ENCODE results near the gene DDO.

DDO gene

GRCh38 chr6:110358553-110359160 lies 56.7 kb downstream of the DDO start:
- H3K27ac ChIP-seq, result no peak overlapping the region
- TF ChIP-seq CTCF (conservative IDR thresholded peaks at IDR 0.05), result no peak
- no peak for TF ChIP-seq ZFX (IDR thresholded peaks at IDR 0.05)

- no peak within 1 kb of the TSS for H3K27ac ChIP-seq
- no peak for TF ChIP-seq ZFX (IDR thresholded peaks at IDR 0.05)
- TF ChIP-seq CTCF (conservative IDR thresholded peaks at IDR 0.05), result no peak
Observed at GRCh38 chr6:110357664-110358552, 57.5 kb downstream of the DDO start, which contains the start of gene METTL24. METTL24 (minus strand) TSS chr6:110358349; CDS start chr6:110358272, 77 bp downstream.

- TF ChIP-seq ZFX (IDR thresholded peaks at IDR 0.05), result no peak
- no peak for TF ChIP-seq CTCF (conservative IDR thresholded peaks at IDR 0.05)
Observed at GRCh38 chr6:110357298-110357663, 58.1 kb downstream of the DDO start.

GRCh38 chr6:110356778-110357177 lies 58.6 kb downstream of the DDO start:
- TF ChIP-seq ZFX (IDR thresholded peaks at IDR 0.05), result no peak
- TF ChIP-seq CTCF (conservative IDR thresholded peaks at IDR 0.05), result no peak
- H3K27ac ChIP-seq, result no peak overlapping the region

More at GRCh38 chr6:110357298-110357663, 58.1 kb downstream of the DDO start:
- H3K27ac ChIP-seq, result no peak overlapping the region

GRCh38 chr6:110355727-110356126 lies 59.6 kb downstream of the DDO start:
- TF ChIP-seq ZFX (IDR thresholded peaks at IDR 0.05) (no peak), CTCF (conservative IDR thresholded peaks at IDR 0.05) (no peak)

GRCh38 chr6:110355022-110355421 lies 60.4 kb downstream of the DDO start:
- no peak for TF ChIP-seq CTCF (conservative IDR thresholded peaks at IDR 0.05)
- no peak for TF ChIP-seq ZFX (IDR thresholded peaks at IDR 0.05)
- H3K27ac ChIP-seq, result no peak overlapping the region

More at GRCh38 chr6:110355727-110356126, 59.6 kb downstream of the DDO start:
- no peak overlapping the region for H3K27ac ChIP-seq

GRCh38 chr6:110354153-110354552 lies 61.2 kb downstream of the DDO start:
- TF ChIP-seq CTCF (conservative IDR thresholded peaks at IDR 0.05), result no peak
- TF ChIP-seq ZFX (IDR thresholded peaks at IDR 0.05), result no peak
- H3K27ac ChIP-seq, result no peak overlapping the region

Measured in C4-2B (cell line).